GM19455 (cell line): ENCODE results near the gene PPFIA2.

Source experiments
- ATAC-seq: cut with Tn5 transposase; IDR thresholded peaks from one replicate; pipeline ENCODE4 v1.9.1; 2021; ENCODE audit not compliant: unreplicated experiment

PPFIA2 gene

DNA sequence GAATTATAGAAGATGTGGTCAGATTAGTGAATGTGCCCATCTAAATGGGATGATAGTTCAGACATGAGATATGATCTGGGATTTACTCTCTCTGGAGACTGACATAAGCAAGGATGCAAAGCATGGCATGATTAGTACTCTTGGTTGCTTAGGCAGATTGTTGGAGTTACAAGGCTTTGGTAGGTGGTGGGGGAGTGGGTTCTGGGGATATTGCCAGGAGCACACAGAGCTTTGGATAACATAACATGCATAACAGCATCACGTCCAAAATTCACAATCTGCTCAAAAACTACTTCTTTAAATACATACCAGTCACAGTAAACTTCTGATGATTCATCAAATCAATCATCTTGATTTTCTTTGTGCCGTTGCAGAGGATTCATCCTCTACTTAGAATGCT lies 393.9 kb downstream of the PPFIA2 start:
- ATAC-seq: no peak

DNA sequence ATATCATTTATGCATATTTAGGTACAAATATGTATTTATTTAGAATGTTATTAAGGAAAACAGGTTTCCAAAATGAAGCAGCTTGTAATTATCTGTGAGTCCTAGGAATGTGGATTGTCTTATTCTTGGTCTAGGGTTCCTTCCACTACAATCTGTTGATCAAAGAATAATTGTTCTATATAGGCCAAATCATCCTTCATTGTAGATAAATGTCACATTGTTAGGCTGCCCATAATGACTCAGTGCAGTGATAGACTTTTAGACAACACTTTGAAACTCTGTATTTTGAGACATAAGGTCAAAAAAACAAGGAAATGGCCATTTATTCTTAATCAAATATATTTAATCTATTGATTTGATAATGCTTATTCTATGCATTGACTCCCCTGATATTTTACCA lies 398.2 kb downstream of the PPFIA2 start:
- no peak for ATAC-seq

DNA sequence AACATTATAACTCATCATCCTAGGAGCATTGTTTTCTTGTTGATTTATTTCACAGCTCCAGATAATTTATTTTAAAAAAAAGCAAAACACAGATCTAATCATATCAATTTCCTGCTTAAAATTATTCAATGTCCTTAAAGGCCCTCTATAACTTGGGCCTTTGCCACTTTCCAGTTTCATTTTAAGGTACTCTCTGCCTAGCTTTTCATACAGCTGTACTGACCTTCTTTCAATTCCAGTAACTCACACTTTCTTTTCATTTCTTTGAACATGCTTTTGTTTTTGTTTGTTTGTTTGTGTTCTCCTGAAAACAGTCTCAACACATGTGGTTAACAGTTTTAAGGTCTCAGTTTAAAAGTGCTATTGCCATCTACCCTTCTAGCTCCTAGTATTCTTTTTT lies 399.4 kb downstream of the PPFIA2 start:
- ATAC-seq: no peak

DNA sequence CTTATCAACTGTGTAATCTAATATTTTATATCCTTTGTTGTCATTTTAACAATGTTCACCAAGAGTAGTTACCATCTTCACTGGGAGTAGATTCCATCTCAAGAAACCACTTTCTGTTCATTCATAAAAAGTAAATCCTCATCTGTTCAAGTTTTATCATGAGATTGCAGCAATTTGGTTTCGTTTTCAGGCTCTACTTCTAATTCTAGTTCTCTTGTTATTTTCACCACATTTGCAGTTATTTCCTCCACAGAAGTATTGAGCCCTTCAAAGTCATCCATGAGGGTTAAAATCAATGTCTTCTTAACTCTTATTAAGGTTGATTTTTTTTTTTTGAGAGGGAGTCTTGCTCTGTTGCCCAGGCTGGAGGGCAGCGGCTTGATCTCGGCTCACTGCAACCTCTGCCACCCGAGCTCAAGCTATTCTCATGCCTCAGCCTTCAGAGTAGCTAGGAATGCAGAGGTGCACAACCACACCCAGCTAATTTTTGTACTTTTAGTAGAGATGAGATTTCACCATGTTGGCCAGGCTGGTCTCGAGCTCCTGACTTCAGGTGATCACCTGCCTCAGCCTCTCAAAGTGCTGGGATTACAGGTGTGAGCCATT lies 404.7 kb downstream of the PPFIA2 start:
- ATAC-seq: no peak

DNA sequence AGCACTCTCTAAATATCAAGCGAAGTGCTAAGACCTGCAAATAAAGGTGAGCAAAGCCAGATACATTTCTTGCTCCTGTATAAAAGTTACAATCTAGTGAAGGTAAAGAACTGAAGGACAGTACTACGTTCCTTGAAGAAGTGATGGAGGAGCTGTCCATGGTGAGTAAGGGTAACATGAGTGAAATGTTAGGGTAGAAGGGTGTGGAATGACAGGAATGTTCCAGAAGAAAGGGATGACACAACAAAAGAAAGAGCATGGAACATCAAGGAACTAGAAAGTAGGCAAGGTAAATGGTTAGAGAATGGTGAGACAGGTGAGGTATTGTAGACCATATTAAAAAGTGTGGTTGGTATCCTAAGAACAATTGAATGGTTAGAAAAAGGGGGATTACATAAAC lies 408.8 kb downstream of the PPFIA2 start:
- ATAC-seq: no peak

DNA sequence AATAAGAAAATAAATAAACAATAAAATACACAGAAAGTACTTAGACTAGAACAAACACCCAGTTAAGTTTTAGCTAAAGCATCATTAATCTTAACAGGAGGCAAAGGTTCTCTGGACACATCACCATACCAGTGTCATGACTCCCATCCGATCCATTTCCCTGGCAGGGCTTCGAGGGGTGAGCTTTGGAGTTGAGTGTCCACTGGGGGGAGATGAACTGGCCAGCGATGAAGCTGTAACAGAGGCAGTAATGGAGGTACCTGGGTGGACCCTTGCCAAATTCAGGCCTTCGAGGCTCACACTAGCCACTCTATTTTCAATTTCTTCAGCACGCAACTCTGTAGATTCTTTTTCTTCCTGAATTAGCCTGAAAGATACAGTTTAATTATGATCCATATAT lies 411.7 kb downstream of the PPFIA2 start:
- no peak for ATAC-seq

DNA sequence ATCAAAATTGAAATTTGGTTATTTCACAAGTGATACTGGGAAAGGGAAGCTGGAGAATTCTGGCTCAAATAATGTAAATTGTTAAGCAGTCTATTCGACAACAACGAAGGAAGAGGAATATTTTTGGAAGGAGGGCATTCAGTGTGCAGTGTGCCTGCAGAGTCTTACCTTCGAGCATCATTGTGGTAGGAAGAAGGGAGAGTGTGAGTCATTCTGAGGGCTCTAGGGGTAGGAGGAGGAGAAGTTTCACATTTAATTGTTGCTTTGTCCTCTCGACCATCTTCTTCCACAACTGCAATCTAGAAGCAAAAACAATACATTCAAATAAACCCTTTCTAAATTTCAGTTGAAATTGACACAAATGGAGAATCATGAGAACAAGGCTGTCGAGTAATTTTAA lies 418.2 kb downstream of the PPFIA2 start:
- ATAC-seq: no peak

DNA sequence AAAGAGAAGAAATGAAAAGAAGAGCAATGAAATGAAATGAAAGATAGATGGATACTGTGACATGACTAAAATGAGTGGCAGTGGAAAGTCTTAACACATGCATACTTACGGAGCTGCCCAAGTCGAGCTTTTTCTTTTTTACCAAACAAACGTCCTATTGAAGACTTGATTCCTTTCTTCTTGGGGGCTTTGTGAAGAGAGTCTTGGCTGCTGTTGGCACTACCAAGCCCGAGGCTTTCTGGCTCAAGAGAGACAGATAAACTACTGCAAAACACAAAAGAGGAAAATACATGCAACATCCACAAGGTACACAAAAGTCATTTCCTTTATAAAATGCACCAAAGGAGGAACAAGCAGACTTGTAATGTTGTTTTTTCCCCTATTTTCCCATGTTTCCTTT lies 420.1 kb downstream of the PPFIA2 start:
- no peak for ATAC-seq

DNA sequence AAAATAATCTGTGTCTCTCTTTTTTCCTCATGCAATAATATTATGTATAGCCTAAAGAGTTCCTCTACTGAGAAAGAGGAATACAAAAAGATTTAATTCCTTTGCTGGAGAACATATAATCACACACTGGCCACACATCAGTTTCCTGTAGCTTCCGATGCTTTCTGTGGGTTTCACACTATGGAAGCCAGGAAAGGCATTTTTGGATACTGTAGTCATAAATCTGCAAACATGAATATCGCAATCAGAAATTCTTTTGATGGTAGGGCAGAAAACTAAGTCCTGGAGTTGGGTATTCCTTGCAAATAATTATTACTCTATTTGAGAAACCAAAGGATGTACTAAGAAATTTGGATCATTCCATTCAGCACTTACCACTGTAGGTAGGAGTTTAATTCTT lies 421.3 kb downstream of the PPFIA2 start:
- no peak for ATAC-seq

DNA sequence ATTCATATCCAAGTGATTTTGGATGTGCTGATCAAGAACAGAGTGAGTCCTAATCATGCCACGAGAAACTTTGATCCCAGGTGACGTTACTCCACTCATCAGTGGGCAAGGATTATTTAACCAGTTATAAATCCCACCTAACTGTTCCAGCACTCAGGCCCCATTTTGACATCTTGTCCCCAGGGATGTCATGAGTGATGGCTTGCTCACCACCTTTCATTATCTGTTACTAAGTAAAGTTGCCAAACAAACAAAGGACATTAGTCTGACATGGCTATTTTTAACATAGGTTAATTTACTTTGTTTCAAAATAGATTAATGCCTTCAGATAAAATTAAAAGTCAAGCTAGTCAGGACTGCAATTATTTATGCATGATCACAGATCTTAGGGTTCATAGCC lies 425.3 kb downstream of the PPFIA2 start:
- ATAC-seq: no peak

DNA sequence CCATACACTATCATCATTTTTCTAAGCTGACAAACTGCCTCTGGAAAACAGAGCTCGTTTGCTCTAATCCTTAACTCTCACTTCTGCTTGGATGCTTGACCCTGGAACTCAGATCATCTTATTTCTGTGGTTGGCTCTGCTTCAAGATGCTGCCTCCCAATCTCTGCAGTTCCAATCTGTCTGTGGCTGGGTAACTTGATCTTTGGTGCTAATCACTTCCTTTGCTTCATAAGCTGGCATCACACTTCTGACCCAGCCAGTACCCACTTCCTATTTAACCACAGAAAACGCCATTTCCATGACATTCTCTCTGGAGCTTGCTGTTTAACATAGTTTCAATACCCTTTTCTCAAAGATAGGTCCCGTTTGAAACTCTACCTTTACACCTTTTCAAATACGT lies 427.1 kb downstream of the PPFIA2 start:
- ATAC-seq: no peak

DNA sequence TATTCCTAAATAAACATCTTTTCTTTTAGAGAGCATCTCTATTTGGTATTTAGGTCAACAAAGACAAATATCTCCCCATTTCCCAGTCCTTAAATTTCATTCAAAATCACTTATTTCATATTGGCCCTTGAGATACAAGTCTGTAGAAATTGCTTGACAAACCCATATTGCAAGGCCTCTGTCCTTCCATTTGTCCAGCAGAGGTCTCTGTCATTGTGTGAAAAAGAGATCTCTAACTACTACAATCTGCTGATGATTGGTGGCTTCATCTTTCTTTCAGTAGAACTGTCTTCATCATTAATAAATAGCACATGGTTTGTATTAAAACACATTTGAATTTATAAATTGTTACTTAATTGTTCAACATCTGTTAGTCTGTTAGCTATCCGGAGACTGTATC lies 428.7 kb downstream of the PPFIA2 start:
- no peak for ATAC-seq

DNA sequence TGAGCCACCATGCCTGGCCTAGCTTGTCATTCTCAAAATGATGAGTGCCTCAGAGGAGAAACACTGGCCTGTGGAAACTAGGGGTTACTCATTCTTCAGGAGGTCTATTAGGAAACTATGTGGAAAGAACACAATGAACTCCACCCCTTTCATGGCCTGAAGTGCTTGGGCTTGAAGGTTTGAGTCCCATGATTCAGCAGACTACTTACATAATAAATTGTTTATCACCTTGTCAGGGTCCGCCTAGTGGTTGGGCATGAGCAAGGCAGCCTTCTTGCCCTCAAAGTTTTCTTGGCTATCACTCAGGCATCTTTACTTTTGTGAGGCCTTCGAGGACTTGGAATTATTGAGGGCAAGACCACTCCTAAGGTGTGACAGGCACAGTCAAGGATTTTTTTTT lies 430.1 kb downstream of the PPFIA2 start:
- ATAC-seq: peak; percentile 87

DNA sequence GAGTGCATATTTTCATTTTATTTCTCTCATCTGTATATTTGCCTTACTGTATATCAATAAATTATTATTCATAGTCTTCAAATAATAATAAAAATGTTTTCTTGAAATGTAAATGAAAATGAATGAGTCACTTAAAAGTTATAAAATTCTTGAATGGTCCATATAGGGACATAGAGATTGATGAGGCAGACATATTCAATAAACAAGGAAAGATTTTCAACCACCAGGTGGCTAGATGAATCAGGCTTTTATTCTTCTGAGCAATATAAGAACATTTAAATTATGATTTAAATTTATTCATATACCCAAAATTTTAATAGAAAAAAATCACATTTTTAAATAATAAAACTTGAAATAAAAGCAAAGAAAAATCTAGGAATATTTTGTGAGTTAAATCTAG lies 431.7 kb downstream of the PPFIA2 start:
- ATAC-seq: no peak

DNA sequence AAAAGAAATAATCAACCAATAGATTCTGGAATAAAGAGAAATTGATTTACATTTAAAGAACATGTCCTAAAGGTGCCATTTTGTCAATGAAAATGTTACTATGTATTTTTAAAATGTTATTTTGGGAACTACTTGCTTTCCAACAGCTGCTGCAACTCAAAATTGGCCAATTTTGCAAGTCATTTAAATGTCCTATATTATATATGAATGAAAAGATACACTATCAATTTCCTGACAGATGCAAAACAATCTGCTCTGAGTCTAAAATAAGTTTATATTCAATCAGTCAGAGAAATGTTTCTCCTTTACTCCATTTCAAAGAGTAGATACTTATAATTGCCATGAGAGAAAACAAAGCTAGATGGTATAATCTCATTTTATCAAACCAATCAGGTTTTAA lies 434.1 kb downstream of the PPFIA2 start:
- ATAC-seq: no peak

DNA sequence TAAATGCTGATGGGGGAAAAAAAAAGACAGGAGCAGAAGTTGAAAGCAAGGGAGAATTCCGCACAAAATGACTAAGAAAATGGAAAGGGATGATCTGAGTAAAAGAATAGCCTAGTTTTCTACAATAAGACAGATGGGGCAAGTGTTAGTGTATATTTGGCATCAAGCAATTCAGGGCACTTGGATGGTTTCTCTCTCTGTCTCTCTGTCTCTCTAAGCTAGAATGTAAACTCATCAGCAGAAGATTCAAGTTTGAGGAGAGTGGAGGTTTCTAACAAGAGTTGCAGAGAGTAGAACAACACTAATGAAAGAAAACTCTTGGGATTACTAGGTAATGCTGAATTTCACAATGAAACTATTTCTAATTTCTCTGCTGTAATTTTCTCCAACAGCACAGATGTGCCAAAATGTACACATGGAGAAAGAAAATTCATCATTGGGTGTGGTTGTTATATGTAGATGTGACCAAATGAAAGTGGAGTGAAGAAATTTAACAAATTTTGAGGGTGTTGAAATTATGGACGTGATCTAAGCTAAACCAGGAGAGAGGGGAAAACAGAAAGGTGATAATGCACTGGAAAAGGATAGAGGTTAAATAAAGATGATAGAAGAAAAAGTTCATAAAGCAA lies 444.1 kb downstream of the PPFIA2 start:
- ATAC-seq: no peak

DNA sequence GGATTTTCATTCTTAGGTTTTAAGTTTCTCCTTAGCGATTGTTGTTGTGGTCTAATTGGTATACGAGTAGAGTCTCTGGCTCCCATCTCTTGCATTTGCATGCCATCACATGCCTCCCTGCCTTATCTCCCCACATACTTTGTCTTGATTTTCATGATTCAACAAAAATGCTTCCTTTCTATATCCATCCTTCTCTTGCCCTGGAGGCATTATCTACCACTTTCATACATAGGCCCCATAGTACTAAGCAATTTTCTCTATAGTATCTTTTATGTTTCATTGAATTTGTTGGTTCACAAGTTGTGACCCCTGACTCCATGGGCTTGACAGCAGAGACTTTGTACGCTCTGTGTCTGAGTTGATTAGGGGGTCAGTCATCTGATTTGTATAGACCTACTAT lies 455.2 kb downstream of the PPFIA2 start:
- no peak for ATAC-seq

DNA sequence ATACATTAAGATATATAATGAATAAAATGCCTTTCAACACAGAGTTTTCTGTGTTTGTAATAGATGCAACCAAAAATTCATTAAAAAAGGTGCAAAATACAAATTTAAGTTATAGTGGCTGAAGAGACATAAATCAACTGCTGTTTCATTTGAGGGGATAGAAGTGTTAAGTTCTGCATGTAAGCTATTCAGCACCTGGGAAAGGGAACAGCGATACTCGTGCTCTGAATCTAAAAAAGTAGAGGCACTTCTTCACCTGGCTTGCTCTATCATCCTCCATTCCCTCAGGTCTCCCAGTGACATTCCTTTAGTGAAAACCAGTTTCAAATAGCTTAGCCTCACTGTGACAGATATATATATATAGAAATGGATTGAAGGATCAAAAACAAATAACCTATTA lies 458.7 kb downstream of the PPFIA2 start:
- no peak for ATAC-seq

DNA sequence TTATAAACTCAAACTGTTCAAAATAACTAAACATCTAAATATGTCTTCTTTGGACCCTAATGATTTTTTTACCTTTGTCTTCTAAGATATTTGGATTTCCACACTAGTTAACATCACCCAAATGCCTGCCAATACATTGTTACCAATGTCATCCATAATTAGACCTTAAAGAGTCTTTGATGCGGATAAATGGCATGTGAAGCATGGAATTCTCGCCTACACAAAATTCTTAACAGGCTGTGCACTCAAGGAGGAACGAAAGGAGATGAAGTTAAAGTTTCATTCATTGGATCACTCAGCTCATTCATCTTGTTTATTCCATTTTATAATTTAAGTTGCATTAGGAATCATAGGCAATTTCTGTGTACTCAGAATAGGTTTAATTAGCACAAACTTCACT lies 461.5 kb downstream of the PPFIA2 start:
- ATAC-seq: no peak

DNA sequence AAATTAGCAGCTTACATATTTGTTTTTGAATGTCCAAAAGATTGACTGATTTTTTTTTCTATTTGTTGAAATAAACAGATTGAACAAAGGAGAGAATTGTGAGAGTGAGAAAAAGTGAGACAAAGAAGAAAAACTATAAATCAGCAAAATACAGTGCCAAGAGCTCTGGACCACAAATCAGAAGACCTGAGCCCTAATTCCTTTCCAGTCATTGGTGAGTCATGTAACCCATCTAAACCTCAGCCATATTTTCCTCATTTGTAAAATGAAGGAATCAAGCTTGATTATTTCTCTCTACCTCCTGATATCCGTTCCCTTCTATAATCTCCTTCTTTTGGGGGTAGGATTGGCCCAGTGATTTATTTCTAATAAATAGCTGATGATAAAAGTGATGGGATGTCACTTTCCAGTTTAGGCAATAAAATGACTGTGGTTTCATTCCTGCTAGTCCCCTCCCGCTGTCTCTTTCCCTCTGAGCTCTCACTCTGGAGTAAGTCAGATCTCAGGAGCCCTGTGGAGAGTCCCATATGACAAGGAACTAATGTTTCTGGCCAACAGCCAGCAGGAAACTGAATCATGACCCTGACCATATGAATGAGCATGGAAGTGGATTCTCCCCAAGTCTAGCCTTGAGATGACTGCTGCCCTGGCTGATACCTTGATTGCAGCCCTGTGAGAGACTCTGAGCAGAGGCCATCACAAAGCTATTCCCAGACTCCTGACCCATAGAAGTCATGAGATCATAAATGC lies 462.4 kb downstream of the PPFIA2 start:
- no peak for ATAC-seq

DNA sequence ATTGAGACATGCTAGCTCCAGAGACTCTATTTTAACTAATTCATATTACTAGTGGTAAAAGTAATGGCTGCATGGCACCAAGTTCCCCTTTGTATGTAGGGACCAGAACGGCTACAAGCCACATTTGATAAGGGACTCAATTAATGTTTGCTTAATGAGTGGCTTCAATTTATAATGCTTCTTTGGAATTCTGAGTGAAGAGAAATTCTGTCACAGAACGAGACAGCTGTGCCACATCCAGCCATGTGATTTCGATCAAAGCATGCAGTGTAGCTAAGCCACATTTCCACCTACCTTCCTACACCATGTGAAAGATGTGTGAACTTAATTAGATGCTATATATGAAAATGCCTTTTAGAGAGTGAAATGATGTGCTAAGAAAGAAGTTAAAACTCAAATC lies 463.9 kb downstream of the PPFIA2 start:
- ATAC-seq: no peak

DNA sequence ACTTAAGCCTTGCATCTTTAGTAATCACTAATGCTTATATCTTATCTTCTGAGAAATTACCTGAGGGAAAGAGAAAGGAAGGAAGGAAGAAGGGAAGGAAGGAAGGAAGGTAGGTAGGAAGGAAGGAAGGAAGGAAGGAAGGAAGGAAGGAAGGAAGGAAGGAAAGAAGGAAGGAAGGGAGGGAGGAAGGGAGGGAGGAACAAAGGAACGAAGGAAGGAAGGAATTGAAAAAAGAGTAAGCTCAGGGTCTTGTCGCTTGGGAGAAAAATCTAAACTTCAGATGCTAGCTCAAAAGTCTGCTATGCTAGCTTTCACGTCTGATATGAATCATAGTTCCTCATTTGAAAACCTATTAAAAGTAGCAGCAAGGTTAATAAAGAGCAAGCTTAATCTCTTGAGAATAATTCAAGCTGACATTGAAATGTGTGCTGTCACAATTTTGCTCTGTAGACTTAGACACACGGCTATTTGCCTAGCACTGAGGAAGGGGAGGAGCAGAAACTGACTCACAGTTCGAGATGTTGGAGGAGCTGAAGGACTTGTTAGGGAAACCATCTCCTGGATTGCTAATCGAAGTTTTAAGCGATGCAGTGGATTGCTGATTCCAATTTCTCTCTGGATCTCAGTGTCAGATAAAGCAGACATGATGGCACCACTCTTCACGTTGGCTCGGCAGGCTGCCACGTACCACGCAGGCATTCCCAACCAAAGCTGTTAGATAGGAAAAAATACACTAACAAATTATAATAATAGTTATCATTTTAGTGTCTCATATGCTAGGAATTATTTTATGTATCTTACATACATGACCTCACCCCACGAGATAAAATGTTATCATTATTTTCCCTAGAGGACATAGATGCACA lies 464.6 kb downstream of the PPFIA2 start:
- ATAC-seq: no peak
